Measurements from ENCODE around the gene ARHGDIA.

DNA sequence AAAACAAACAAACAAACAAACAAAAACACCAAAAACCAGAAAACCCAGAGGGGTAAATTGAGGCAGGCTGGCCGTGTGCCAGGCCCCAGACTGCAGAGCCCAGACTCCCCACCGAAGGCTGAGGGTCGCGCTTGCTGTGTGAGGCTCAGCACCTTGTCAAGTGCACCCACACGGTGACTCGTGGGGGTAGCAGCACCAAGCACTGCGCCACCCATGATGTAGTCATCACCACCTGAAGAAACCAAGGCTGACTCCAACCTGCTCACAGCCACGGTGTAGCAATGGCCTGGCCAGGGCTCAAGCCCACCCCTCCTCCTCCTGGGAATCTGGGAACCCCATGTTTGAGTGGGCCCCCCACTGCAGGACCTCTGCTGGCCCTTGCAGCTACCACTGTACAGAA lies 50.0 kb downstream of the ARHGDIA start:
- TF ChIP-seq ZNF384 (IDR thresholded peaks at IDR 0.05) (no peak), HDGF (IDR thresholded peaks at IDR 0.05; ENCODE audit: borderline replicate concordance) (no peak), FOXM1 (IDR thresholded peaks at IDR 0.05; ENCODE audit: borderline replicate concordance) (no peak), ELF4 (IDR thresholded peaks at IDR 0.05) (no peak), TARDBP (IDR thresholded peaks at IDR 0.05) (no peak), FOXA1 (IDR thresholded peaks at IDR 0.05) (no peak), FOXK2 (IDR thresholded peaks at IDR 0.05) (no peak)

Measured in HEK293T (cell line).